ENCODE results near the gene ZSWIM9. TPM values are rescaled to one million over a fixed set of nuclear protein-coding genes. Genes with fewer than 3 reads are reported as not detected.

The ZSWIM9 gene
- total RNA-seq, 4 donors from 2014 or later, result 1.8 to 7.4 (median 3.5) TPM

GRCh38 chr19:48183356-48183755 lies 12.9 kb downstream of the ZSWIM9 start:
- Histone ChIP-seq H3K4me1 (no peaks in the 10 kb centered on the region), H3K4me3 (no peak overlapping the region), H3K27ac (no peak overlapping the region), H3K27me3 (no peaks in the 10 kb centered on the region), H3K36me3 (no peaks in the 10 kb centered on the region), H3K9me3 (peaks cover 0 to 5% (median 0%) of the 10 kb centered on the region in 4 donors)
- no peak for DNase-seq
- TF ChIP-seq POLR2A (IDR thresholded peaks at IDR 0.05), result no peak
- TF ChIP-seq CTCF (IDR thresholded peaks at IDR 0.05), result no peak

GRCh38 chr19:48186015-48186414 lies 15.5 kb downstream of the ZSWIM9 start:
- Histone ChIP-seq H3K4me1 (no peaks in the 10 kb centered on the region), H3K27me3 (no peaks in the 10 kb centered on the region), H3K36me3 (no peaks in the 10 kb centered on the region), H3K4me3 (no peak overlapping the region), H3K9me3 (peaks cover 0 to 5% (median 0%) of the 10 kb centered on the region in 4 donors), H3K27ac (no peak overlapping the region)
- DNase-seq, result no peak
- TF ChIP-seq CTCF (IDR thresholded peaks at IDR 0.05) (no peak), POLR2A (IDR thresholded peaks at IDR 0.05) (no peak)

GRCh38 chr19:48186541-48186991 lies 16.1 kb downstream of the ZSWIM9 start:
- no peak for DNase-seq
- no peaks in the 10 kb centered on the region for H3K27me3 ChIP-seq
- H3K9me3 ChIP-seq, result peaks cover 0 to 2% (median 0%) of the 10 kb centered on the region in 4 donors
- no peaks in the 10 kb centered on the region for H3K36me3 ChIP-seq
- no peaks in the 10 kb centered on the region for H3K4me1 ChIP-seq
- TF ChIP-seq POLR2A (IDR thresholded peaks at IDR 0.05) (no peak), CTCF (IDR thresholded peaks at IDR 0.05) (no peak)
- no peak overlapping the region for H3K27ac ChIP-seq
- H3K4me3 ChIP-seq, result no peak overlapping the region

- Histone ChIP-seq H3K27me3 (no peaks in the 10 kb centered on the region), H3K27ac (no peak overlapping the region), H3K4me3 (no peak overlapping the region), H3K36me3 (no peaks in the 10 kb centered on the region), H3K9me3 (no peaks in the 10 kb centered on the region), H3K4me1 (no peaks in the 10 kb centered on the region)
- peak in 2 of 3 donors; percentile 64 to 68 for DNase-seq
- TF ChIP-seq CTCF (IDR thresholded peaks at IDR 0.05) (peak in 1 of 6 experiments; percentile 11), POLR2A (IDR thresholded peaks at IDR 0.05) (no peak)
Measured at GRCh38 chr19:48190288-48190884, 19.9 kb downstream of the ZSWIM9 start.

GRCh38 chr19:48190885-48191284 lies 20.4 kb downstream of the ZSWIM9 start:
- H3K27ac ChIP-seq, result no peak overlapping the region
- H3K36me3 ChIP-seq, result no peaks in the 10 kb centered on the region
- TF ChIP-seq POLR2A (IDR thresholded peaks at IDR 0.05) (no peak), CTCF (IDR thresholded peaks at IDR 0.05) (no peak)
- no peak overlapping the region for H3K4me3 ChIP-seq
- no peaks in the 10 kb centered on the region for H3K27me3 ChIP-seq
- no peaks in the 10 kb centered on the region for H3K9me3 ChIP-seq
- H3K4me1 ChIP-seq, result no peaks in the 10 kb centered on the region
- DNase-seq, result no peak
